PC-3 (cell line): ENCODE data around the gene BCORL1.

Experiments used
- EZH2 ChIP-seq: fragments of 300-600 bp; sonication (generic); IDR thresholded peaks from one replicate; pipeline ENCODE4 v1.6.1; 2017; ENCODE audit warnings: antibody characterized with exemption, mild to moderate bottlenecking, low read length; ENCODE audit not compliant: unreplicated experiment
- EZH2phosphoT487 ChIP-seq: fragments of 300-600 bp; sonication (generic); IDR thresholded peaks from 2 replicates; pipeline ENCODE4 v1.6.1; 2018; ENCODE audit warnings: mild to moderate bottlenecking, antibody characterized with exemption, low read length, borderline replicate concordance
- TF ChIP-seq, protein P1 (sequence below): fragments of 300-600 bp; sonication (generic); conservative IDR thresholded peaks from 2 replicates; pipeline ENCODE4 v1.5.1; 2017; ENCODE audit warnings: antibody characterized with exemption, low read depth, mild to moderate bottlenecking, low read length

- TF ChIP-seq, protein P1, sequence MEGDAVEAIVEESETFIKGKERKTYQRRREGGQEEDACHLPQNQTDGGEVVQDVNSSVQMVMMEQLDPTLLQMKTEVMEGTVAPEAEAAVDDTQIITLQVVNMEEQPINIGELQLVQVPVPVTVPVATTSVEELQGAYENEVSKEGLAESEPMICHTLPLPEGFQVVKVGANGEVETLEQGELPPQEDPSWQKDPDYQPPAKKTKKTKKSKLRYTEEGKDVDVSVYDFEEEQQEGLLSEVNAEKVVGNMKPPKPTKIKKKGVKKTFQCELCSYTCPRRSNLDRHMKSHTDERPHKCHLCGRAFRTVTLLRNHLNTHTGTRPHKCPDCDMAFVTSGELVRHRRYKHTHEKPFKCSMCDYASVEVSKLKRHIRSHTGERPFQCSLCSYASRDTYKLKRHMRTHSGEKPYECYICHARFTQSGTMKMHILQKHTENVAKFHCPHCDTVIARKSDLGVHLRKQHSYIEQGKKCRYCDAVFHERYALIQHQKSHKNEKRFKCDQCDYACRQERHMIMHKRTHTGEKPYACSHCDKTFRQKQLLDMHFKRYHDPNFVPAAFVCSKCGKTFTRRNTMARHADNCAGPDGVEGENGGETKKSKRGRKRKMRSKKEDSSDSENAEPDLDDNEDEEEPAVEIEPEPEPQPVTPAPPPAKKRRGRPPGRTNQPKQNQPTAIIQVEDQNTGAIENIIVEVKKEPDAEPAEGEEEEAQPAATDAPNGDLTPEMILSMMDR: no peak
- TF ChIP-seq EZH2 (no peak), EZH2phosphoT487 (no peak)
These were observed 48.0 kb upstream of the BCORL1 start for GRCh38 chrX:129934461-129934860.
